H1 (cell line): Measurements from ENCODE around the gene ANKRD53.

Source experiments
- CTCF ChIP-seq, 3 experiments: IDR thresholded peaks; 1 replicate in 2 of 3; 2 replicates in 1 of 3; pipeline versions ENCODE4 v1.5.1 to v1.6.1; 2011; ENCODE audit warnings: low read length in 3 of 3, mild to moderate bottlenecking in 3 of 3, inconsistent platforms in 2 of 3, low read depth in 1 of 3, moderate library complexity in 1 of 3; ENCODE audit not compliant: insufficient read depth in 1 of 3; ENCODE audit errors: control extremely low read depth in 1 of 3
- EP300 ChIP-seq, 2 experiments: IDR thresholded peaks; 1 replicate in 1 of 2; 2 replicates in 1 of 2; pipeline ENCODE4 v1.6.1; 2011 to 2012; ENCODE audit warnings: low read depth in 2 of 2, low read length in 2 of 2, mild to moderate bottlenecking in 2 of 2, borderline replicate concordance in 1 of 2, inconsistent platforms in 1 of 2, moderate library complexity in 1 of 2
- EZH2 ChIP-seq: fragments of 200-600 bp; sonication (generic); IDR thresholded peaks from 2 replicates; pipeline ENCODE4 v1.7.1; 2012; ENCODE audit warnings: low read depth, mild to moderate bottlenecking, moderate library complexity, low read length, inconsistent platforms; ENCODE audit not compliant: severe bottlenecking
- GABPA ChIP-seq: IDR thresholded peaks from 2 replicates; pipeline ENCODE4 v1.6.1; 2011; ENCODE audit warnings: mild to moderate bottlenecking, low read length, moderate library complexity, borderline replicate concordance; ENCODE audit not compliant: insufficient read depth

- TF ChIP-seq CTCF (IDR thresholded peaks at IDR 0.05; ENCODE audit: control extremely low read depth in 1 of 3, insufficient read depth in 1 of 3, low read depth in 1 of 3, low read length in 3 of 3) (no peak), EZH2 (no peak), GABPA (no peak), EP300 (IDR thresholded peaks at IDR 0.05; ENCODE audit: borderline replicate concordance in 1 of 2, low read depth in 2 of 2, low read length in 2 of 2) (no peak)
These were observed 42.8 kb upstream of the ANKRD53 start, which contains the start of gene ATP6V1B1 for GRCh38 chr2:70935468-70936164.
